HL-60/S4 (cell line): ENCODE measurements around the gene CSPG4.

Source experiments
- in situ Hi-C: fragments of 300-500 bp; cut with MboI; formaldehyde crosslinking; loops from 2 replicates; pipeline ENCODE4 v1.14.3; 2022; ENCODE audit warnings: low sequenced_read_pairs

Gene CSPG4

GRCh38 chr15:75651810-75652543, 60.7 kb downstream of the CSPG4 start:
- in situ Hi-C loops, result no loop called here

- in situ Hi-C loops, result no loop called here
These were observed 61.5 kb downstream of the CSPG4 start for GRCh38 chr15:75650908-75651809.

GRCh38 chr15:75649848-75650247, 62.8 kb downstream of the CSPG4 start:
- in situ Hi-C loops, result loop anchor here (25.0 kb wide), 1 partner anchor 638 kb away; the partner anchor contains the start of gene PPCDC

- in situ Hi-C loops, result loop anchor here (25.0 kb wide), 1 partner anchor 637 kb away; the partner anchor contains the start of gene PPCDC
These were observed 63.4 kb downstream of the CSPG4 start for GRCh38 chr15:75649045-75649761.

- in situ Hi-C loops, result loop anchor here (25.0 kb wide), 1 partner anchor 636 kb away; the partner anchor contains the start of gene PPCDC
These were observed 64.3 kb downstream of the CSPG4 start for GRCh38 chr15:75648156-75649000.

GRCh38 chr15:75647370-75648155, 65.1 kb downstream of the CSPG4 start, which contains the start of gene SNX33:
Gene SNX33, plus strand, starts transcription at chr15:75647912. Its CDS starts 1,191 bp downstream, at chr15:75649103.
- in situ Hi-C loops, result loop anchor here (25.0 kb wide), 1 partner anchor 635 kb away; the partner anchor contains the start of gene PPCDC

- in situ Hi-C loops, result loop anchor here (25.0 kb wide), 1 partner anchor 635 kb away; the partner anchor contains the start of gene PPCDC
These were observed 65.7 kb downstream of the CSPG4 start for GRCh38 chr15:75646944-75647364.

GRCh38 chr15:75646112-75646943, 66.3 kb downstream of the CSPG4 start:
- in situ Hi-C loops, result loop anchor here (25.0 kb wide), 1 partner anchor 634 kb away; the partner anchor contains the start of gene PPCDC

- in situ Hi-C loops, result loop anchor here (25.0 kb wide), 1 partner anchor 632 kb away; the partner anchor contains the start of gene PPCDC
These were observed 68.3 kb downstream of the CSPG4 start for GRCh38 chr15:75644376-75644775.

- in situ Hi-C loops, result loop anchor here (25.0 kb wide), 1 partner anchor 629 kb away; the partner anchor contains the start of gene PPCDC
These were observed 71.0 kb downstream of the CSPG4 start for GRCh38 chr15:75641603-75642002.

GRCh38 chr15:75641179-75641503, 71.5 kb downstream of the CSPG4 start:
- in situ Hi-C loops, result loop anchor here (25.0 kb wide), 1 partner anchor 629 kb away; the partner anchor contains the start of gene PPCDC

GRCh38 chr15:75640483-75641178, 72.0 kb downstream of the CSPG4 start:
- in situ Hi-C loops, result loop anchor here (25.0 kb wide), 1 partner anchor 628 kb away; the partner anchor contains the start of gene PPCDC

GRCh38 chr15:75639709-75640482, 72.8 kb downstream of the CSPG4 start, which contains the start of gene IMP3:
Gene IMP3, minus strand, starts transcription at chr15:75640224. Its CDS starts 56 bp downstream, at chr15:75640168.
- in situ Hi-C loops, result loop anchor here (25.0 kb wide), 1 partner anchor 628 kb away; the partner anchor contains the start of gene PPCDC

GRCh38 chr15:75639191-75639708, 73.4 kb downstream of the CSPG4 start:
- in situ Hi-C loops, result loop anchor here (25.0 kb wide), 1 partner anchor 627 kb away; the partner anchor contains the start of gene PPCDC

GRCh38 chr15:75637245-75638009, 75.2 kb downstream of the CSPG4 start:
- in situ Hi-C loops, result loop anchor here (25.0 kb wide), 1 partner anchor 625 kb away; the partner anchor contains the start of gene PPCDC
